Right lobe of liver (tissue), 4 donors: Measurements from ENCODE around the gene BAG2.

Source experiments
- CTCF ChIP-seq, 4 donors: fragments of 200-600 bp in 3 of 4; fragments of 450-650 bp in 1 of 4; IDR thresholded peaks; one replicate each; pipeline versions ENCODE4 v1.5.1 to v1.8.0; 2016 to 2022; ENCODE audit warnings: antibody characterized with exemption in 4 of 4, mild to moderate bottlenecking in 2 of 4
- POLR2A ChIP-seq: fragments of 450-650 bp; IDR thresholded peaks from one replicate; pipeline ENCODE4 v1.6.1; 2017; ENCODE audit warnings: antibody characterized with exemption, mild to moderate bottlenecking
- donor health status: DM: no; HTN: no; CAD: no.
- donor health status: DM: no; HTN: no; CAD: no.
- donor health status: DM: no; HTN: yes; CAD: no.

- TF ChIP-seq CTCF (IDR thresholded peaks at IDR 0.05) (no peak), POLR2A (no peak)
These were observed 36.9 kb downstream of the BAG2 start for GRCh38 chr6:57209030-57209429.
